ENCODE measurements around the gene CTXND1.

The CTXND1 gene

GRCh38 chr15:80231371-80231770, 20.6 kb downstream of the CTXND1 start:
- TF ChIP-seq CTCF (IDR thresholded peaks at IDR 0.05) = no peak
- H3K27ac ChIP-seq = no peak overlapping the region
- no peak overlapping the region for H3K4me3 ChIP-seq
- DNase-seq (ENCODE audit: low spot score) = no peak

DNA sequence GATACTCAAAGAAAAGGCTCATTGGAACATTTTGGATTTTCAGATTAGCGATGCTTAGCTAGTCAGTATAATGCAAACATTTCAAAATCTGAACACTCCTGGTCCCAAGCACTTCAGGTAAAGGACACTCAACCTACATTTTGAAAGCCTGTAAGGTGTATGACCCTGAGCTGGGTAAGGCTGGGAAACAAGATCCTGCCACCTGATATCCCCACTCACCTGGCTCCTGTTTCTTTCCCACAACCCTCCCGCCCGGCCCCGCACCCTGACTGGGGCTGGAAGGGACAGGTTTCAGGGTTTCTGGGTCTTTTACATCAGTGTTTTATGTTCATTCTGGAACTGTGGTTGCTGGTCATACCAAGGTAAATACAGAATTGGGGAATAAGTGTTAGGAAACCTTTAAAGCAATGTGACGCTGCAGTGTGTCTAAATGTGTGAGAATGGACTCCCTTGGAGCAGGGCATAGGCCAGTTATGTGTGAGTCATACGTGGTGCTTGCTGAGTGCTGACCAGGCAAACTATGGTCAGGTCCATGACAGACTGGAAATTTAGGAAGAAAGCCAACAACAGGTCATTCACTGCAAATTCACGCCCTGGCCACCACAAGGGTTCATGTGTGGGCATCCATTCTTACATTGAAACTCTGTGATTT, 22.9 kb downstream of the CTXND1 start:
- no peak for DNase-seq (ENCODE audit: low spot score)
- Histone ChIP-seq H3K4me3 (no peak overlapping the region), H3K27ac (no peak overlapping the region)
- TF ChIP-seq CTCF (IDR thresholded peaks at IDR 0.05) = no peak

- DNase-seq (ENCODE audit: low spot score) = no peak
- Histone ChIP-seq H3K4me3 (no peak overlapping the region), H3K27ac (no peak overlapping the region)
- TF ChIP-seq CTCF (IDR thresholded peaks at IDR 0.05) = no peak
Measured at GRCh38 chr15:80219955-80220354, 32.1 kb downstream of the CTXND1 start.

DNA sequence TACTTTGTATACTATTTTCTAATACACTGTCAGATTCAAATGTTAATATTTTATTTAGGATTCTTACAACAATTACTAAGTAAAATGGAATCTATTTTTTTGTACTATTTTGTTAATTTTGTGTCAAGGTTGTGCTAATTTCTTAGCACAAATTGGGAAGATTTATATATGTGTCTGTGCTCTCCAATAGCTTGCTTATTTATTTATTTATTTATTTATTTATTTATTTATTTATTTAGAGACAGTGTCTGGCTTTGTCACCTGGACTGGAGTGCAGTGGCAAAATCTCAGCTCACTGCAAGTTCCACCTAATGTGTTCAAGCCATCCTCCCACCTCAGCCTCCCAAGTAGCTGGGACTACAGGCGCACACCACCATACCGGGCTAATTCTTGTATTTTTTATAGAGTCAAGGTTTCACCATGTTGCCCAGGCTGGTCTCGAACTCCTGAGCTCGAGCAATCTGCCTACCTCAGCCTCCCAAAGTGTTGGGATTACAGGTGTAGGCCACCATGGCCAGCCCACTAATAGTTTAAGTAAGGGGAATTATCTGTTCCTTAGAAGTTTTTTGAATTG, 34.6 kb downstream of the CTXND1 start:
- TF ChIP-seq CTCF (IDR thresholded peaks at IDR 0.05) = no peak
- Histone ChIP-seq H3K27ac (no peak overlapping the region), H3K4me3 (no peak overlapping the region)
- no peak for DNase-seq (ENCODE audit: low spot score)

DNA sequence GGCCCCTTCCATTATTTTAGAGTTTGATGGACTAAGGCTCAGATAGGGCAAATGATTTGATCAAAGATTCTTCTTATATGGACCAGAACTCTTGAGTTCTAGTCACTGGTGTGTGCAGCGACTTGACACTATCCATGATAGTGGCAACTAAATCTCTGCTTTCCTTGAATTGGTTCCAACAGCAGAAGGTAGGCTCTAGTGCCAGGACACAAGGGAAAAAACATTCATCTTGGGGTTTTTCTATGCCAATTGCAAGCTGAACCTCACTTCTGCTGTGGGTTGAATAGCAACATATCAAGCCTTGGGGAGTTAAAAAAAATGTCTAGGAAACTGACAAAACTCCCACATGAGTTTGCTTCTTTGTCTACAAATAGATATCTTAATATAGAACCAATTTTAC, 35.1 kb downstream of the CTXND1 start:
- peak; percentile 12 for DNase-seq (ENCODE audit: low spot score)
- Histone ChIP-seq H3K4me3 (no peak overlapping the region), H3K27ac (no peak overlapping the region)
- TF ChIP-seq CTCF (IDR thresholded peaks at IDR 0.05) = no peak

GRCh38 chr15:80216141-80216540, 35.9 kb downstream of the CTXND1 start:
- TF ChIP-seq CTCF (IDR thresholded peaks at IDR 0.05) = no peak
- Histone ChIP-seq H3K4me3 (no peak overlapping the region), H3K27ac (no peak overlapping the region)
- DNase-seq (ENCODE audit: low spot score) = no peak

GRCh38 chr15:80214910-80215309, 37.1 kb downstream of the CTXND1 start:
- peak; percentile 17 for DNase-seq (ENCODE audit: low spot score)
- TF ChIP-seq CTCF (IDR thresholded peaks at IDR 0.05) = no peak
- no peak overlapping the region for H3K4me3 ChIP-seq
- no peak overlapping the region for H3K27ac ChIP-seq

All from coronary artery (tissue), 2 donors.